D341Med (cell line): ENCODE results near the gene TNNT2.

Source experiments
- DNase-seq: peaks from one replicate; pipeline ENCODE4 v3.0.0; 2012; ENCODE audit warnings: low spot score

Gene TNNT2

GRCh38 chr1:201376464-201377374, 761 bp downstream of the TNNT2 start:
- DNase-seq, result peak; percentile 79

- no peak for DNase-seq
Observed at GRCh38 chr1:201376107-201376463, 1.4 kb downstream of the TNNT2 start.

GRCh38 chr1:201375169-201375568, 2.3 kb downstream of the TNNT2 start:
- no peak for DNase-seq

- no peak for DNase-seq
Observed at GRCh38 chr1:201374364-201374763, 3.1 kb downstream of the TNNT2 start.

- DNase-seq, result no peak
Observed at GRCh38 chr1:201371792-201372191, 5.7 kb downstream of the TNNT2 start.

- DNase-seq, result no peak
Observed at GRCh38 chr1:201371276-201371675, 6.2 kb downstream of the TNNT2 start.

GRCh38 chr1:201370500-201370899, 7.0 kb downstream of the TNNT2 start:
- DNase-seq, result no peak

GRCh38 chr1:201369209-201369608, 8.3 kb downstream of the TNNT2 start:
- no peak for DNase-seq

- DNase-seq, result no peak
Observed at GRCh38 chr1:201366696-201367095, 10.8 kb downstream of the TNNT2 start.

- DNase-seq, result no peak
Observed at GRCh38 chr1:201365251-201365650, 12.2 kb downstream of the TNNT2 start.

GRCh38 chr1:201364808-201365105, 12.7 kb downstream of the TNNT2 start:
- DNase-seq, result no peak

GRCh38 chr1:201363467-201363866, 14.0 kb downstream of the TNNT2 start:
- DNase-seq, result no peak

- no peak for DNase-seq
Observed at GRCh38 chr1:201362906-201363305, 14.6 kb downstream of the TNNT2 start.

GRCh38 chr1:201361652-201362504, 15.6 kb downstream of the TNNT2 start:
- DNase-seq, result peak; percentile 93

- DNase-seq, result no peak
Observed at GRCh38 chr1:201360901-201361651, 16.4 kb downstream of the TNNT2 start.

- no peak for DNase-seq
Observed at GRCh38 chr1:201360486-201360885, 17.0 kb downstream of the TNNT2 start.

- no peak for DNase-seq
Observed at GRCh38 chr1:201359873-201360210, 17.6 kb downstream of the TNNT2 start.

GRCh38 chr1:201359031-201359872, 18.2 kb downstream of the TNNT2 start:
- no peak for DNase-seq

- DNase-seq, result no peak
Observed at GRCh38 chr1:201358596-201358995, 18.9 kb downstream of the TNNT2 start.

- DNase-seq, result no peak
Observed at GRCh38 chr1:201357636-201358348, 19.7 kb downstream of the TNNT2 start.

GRCh38 chr1:201357211-201357610, 20.3 kb downstream of the TNNT2 start:
- no peak for DNase-seq
